ENCODE data around the gene TMEM88.

TMEM88 gene

DNA sequence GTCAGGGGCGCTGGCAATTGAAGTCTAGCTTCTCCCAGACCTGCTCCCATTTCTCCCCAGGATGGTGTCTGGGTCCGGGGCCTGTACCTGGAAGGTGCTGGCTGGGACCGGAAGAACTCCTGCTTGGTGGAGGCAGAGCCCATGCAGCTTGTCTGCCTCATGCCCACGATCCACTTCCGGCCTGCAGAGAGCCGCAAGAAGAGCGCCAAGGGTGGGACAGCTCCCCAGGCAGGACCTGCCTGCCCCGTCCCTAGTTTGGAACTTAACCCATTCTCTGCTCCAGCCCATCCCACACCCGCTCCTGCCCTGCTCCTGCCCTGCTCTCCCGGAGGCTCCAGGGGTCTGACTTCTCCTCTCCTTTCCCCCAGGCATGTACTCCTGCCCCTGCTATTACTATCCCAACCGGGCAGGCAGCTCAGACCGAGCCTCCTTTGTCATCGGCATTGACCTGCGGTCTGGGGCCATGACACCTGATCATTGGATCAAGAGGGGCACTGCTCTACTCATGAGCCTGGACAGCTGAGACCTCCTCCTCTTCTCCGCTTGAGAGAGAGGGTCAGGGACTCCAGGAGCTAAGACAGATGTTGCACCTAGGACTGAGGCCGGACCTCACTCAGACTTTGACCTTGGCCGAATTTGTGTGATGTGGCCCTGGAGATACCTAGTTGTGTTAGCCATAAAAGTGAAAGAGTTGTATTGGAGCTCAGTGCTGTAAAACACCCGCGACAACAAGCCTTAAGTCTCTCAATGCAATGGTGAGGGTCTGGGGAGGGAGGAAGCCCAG lies 21.7 kb upstream of the TMEM88 start:
- DNase-seq (ENCODE audit: low read depth in 2 of 2, low spot score in 1 of 2), result no peak

DNA sequence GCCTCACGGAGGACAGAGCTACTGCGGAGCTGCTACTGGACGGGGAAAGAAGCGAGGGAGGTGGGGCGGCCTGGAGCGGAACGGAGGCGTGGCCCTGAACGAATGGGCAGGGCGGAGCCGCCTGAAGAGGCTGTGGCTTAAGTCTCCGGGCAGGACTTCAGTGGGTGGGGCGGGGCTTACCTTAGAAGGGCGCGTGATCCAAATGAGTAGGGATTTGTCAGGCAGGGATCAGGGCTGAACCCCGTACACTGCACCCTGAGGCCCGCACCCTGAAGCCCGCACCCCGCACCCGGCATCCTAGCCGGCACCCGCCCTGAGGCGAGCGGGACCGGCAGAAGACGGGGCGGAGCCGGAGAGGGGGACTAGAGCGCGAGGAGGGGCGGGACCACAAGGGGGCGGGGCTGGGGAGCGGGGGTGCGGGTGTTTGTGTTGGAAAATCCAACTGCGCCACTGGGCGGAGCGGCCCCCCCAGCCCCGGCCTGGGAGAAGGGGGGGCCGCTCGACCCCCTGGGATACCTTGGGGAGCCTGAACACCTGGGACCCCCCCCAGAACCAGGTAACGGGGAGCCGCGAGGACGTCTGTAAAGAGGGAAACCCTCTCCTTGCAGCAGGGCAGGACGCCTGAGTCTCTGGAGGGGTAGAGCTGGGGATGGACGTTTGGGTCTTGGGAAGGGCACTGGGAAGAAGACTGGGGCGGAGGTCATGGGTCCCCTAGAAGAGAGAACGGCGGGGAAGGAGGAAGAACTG lies 20.9 kb upstream of the TMEM88 start, which contains the start of gene KDM6B:
KDM6B (plus strand) TSS at position 423 of the 747 bp plus-strand sequence. CDS start 11,338 bp downstream, outside the sequence.
- peak; percentile 73 to 78 for DNase-seq (ENCODE audit: low read depth in 2 of 2, low spot score in 1 of 2)

DNA sequence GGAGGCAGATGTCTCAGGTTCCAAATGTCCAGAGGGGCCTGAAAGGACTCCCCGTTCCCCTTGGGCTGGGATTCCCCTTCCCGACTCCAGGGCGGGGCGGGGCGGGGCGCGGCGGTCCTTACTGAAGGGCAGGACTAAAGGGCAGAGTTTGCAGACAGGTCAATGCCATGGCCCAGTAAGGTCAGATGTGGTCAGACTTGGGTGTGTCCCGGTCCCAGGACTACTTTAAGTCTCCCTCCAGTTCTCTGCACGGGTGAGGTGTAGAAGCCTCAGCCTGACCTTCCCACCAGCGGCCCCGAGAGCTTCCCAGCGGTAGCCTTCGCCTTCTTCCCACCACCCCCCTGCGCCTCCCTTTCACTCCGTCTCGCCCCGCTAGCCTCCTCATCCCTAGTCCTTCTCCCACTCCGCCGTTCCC lies 20.3 kb upstream of the TMEM88 start:
- no peak for DNase-seq (ENCODE audit: low read depth in 2 of 2, low spot score in 1 of 2)

DNA sequence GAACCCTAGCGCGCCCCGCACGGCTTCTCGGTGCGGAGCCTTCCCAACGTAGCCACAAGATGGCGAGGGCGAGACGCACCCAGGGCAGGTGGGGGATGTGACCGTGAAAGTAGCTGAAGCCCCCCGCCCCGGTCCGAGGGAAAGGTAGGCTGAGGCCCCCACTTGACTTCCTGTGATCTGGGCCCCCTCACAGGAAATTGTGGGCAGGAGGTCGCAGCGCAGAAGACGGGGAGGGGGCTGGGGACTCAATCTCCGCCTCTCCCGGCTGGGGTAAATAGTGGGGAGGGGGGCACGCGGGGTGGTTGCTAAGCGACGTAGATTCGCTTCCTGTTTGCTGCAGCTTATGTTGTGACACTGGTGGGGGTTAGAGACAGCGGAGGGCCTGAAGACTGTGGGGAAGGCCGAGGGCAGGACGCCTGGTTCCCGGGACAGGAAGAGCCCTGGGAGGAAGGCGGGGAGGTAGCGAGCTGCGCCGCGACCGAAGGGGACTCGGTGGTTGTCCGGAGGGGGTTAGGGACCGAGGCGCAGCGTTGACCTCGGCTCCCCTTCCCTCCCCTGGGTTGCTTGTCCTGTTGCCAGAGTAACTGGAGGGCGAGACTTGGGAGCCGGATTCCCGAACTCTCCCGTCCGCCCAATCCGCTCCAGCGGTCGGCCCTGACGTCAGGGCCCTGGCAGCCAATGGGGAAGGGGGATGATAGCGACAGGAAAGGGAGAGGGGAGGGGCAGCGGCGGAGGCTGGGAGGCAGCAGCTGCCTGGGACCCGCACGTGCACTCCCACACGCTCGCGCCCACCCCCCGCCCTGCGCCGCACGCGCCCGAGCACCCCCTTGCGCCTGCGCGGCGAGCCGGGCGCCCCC lies 19.7 kb upstream of the TMEM88 start:
- peak; percentile 65 to 86 for DNase-seq (ENCODE audit: low read depth in 2 of 2, low spot score in 1 of 2)

DNA sequence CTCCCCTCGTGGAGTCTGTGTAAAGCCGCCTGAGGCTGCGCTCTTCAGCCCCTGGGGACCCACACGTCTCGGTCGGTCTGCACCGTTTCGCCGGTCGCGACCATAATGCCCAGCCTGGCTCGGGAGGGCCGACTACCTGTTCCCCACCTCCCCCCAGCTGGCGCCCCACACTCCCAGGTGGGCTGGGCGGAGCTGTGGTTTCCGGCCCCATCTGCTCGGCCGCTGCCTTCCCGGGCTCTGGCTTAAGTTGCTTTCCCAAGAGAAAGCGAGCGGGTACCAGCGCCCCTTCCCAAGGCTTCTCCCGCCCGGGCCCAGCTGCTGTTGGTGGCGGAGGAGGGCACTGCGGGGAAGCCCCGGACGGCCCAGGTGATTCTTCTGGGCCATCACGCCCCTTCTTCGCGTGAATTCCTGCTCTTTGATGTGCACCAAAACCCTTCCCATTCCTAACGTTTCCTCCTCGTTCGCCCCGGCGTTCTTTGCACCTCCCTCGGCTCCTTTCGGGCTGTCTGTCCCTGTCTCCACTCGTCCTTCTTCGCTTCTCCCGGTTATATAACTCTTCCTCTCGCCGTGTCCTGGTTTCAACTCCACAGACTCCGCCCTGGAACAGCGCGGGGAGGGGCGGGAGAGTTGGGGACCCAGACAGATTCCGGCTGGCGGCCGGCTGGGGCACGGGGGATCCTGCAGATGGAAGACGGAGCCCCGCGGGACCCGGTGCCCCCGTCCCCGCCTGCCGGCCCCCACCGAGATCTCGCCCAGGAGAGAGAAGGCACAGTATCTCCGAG lies 18.9 kb upstream of the TMEM88 start:
- DNase-seq (ENCODE audit: low read depth in 2 of 2, low spot score in 1 of 2), result no peak

DNA sequence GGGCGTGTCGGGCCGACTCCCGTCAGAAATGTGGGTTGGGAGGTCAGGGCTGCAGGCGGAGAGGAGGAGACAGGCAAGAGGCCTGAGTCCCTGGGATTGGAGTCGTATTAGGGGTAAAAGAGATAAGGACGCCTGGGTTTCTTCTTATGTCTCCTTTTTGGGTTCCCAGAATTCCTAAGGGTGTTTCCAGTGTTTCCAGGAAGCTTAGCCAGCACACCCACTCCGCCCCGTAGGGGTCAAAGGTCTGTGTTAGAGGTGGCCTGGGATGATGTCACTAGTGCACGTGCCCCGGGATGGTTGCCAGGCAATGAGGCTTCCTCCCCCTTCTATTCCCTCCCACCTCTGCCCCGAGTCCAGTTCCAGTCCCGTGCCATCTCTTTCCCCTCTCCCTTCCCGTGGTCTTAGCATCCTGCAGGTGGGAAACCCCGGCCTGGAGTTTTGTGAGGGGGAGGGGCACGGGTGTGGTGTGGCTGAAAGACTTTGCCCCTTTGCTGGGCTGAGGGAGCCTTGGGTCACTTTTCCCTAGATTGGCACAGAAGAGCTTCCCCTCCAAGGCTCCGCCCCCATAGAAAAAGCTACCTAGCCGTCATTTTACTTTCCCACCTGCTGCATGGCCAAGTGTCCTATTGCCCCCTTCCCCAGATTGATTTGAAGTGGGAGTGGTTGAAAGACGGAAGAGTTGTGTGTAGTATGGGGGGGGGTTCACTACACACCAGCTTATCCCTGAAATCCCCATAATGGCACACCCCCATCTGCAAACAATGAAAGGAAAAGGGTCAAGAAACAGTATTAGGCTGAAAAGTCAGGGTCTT lies 18.1 kb upstream of the TMEM88 start:
- DNase-seq (ENCODE audit: low read depth in 2 of 2, low spot score in 1 of 2), result no peak

DNA sequence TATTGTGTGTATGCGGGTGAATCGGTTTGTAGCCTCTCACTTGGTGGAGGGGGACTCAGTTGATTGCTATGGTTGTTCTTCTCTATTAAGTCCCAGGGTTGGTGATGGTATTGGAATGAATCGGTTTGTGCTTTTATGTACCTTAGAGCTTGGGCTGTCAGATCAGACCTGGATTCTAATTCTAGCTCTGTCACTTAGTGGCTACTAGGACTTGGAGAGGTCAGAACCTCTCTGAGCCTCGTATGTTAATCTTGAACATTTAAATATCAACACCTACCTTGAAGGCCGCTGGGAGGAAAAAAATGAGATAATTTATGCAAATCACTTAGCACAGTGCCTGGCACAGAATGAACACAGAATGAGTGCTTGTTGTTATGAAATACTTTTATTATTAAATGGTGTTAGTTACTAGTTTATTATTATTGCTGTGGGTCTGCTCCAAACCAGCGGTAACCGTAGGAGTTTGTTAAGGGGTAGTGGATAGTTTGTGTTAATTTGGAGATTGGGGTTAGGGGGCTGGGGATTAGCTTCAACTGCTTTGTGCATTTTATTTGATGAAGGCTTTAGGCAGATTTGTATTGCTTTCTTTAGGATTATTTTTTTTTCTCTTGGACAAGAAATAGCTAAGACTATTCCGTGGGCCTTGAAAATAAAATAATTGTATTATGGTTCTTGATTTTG lies 17.3 kb upstream of the TMEM88 start:
- no peak for DNase-seq (ENCODE audit: low read depth in 2 of 2, low spot score in 1 of 2)

DNA sequence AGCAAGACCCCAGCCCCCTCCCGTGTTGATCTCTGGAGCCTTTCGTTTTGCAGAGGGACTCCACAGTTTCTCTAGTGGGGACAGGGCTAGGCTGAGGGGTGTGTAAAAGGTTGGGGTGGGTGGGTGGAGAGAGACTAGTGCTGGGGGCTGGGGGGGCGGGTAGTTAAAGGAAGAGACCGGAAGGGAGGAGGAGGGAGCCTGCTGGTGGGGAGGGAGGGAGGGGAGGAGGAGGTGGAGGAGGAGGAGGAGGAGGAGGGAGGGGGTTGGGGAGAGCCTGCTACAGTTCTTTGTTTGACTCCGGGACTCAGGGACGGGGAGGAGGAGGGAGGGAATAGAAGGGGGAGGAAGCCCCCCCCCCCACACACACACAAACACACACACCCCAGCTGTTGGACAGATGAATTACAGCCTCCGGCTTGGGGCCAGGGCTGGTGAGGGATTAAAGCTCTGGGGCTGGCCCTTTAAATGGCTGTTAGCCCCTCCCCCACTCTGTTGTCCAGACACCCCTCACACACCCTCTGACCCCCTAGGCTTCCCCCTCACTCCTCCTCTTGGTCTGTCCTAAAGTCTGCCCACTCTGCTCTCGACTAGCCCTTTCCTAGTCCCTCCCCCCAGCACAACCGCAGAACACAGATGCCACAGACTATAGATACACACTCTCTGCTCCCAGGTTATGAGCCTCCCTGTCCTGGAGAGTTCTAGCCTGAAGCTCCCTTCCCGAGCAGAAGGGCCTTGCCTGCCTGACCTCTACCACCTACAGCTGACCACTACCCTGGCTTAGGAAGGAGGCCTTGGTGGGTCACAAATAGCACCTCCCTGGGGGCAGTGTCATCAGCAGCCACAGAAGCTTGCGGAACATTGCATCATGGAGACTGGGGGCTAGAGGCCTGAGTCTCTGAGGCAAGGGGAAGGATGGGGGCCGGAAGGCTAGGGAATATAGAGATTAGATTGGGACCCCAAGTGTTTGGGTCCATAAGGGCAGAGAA lies 16.5 kb upstream of the TMEM88 start:
- DNase-seq (ENCODE audit: low read depth in 2 of 2, low spot score in 1 of 2), result no peak

DNA sequence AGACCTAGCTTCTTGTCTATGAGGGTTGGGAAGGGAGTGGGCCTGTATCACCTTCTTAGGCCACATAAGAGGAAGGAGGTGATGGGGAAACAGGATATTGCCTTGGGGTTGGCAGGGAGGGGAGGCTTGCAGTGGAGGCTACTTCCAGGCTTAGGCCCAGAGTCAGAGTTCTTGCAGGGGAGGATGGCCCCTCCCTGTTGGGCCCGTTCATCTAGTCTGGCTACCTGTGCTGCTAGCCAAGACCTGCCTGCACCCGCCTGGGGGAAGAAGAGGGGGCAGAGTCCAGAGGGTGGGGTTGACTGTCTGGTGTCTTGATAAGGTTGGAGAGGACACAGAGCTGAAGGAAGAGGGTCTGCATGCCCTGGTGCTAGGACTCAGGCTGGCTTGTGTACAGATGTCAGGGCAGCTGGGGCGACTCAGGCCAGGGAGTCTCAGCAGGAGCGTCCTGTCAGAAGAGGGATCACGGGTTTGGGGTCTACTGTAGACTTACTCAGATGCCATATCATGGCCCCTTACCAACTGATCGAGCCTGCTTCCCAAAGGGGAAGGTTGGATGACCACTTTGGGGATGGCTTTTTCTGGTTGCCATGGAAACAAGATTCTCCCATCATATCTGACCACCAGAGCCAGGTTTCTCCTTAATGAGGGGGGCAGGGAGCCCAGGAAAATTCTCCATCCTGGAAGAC lies 15.5 kb upstream of the TMEM88 start:
- no peak for DNase-seq (ENCODE audit: low read depth in 2 of 2, low spot score in 1 of 2)

DNA sequence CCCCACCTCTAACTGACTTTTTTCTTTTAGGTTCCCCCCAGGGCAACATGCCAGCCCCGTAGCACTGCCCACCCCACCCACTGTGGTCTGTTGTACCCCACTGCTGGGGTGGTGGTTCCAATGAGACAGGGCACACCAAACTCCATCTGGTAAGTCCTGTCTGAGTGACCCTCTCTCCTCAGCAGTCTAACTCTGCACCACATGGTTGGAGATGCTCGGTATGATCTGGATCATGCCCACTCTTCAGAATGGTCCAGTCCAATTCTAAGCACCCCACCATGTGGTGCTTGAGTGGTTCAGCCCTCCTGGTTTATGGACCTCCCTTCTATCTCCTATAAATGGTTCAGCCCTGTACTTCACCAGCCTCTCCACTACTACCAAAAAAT lies 15.0 kb upstream of the TMEM88 start:
- no peak for DNase-seq (ENCODE audit: low read depth in 2 of 2, low spot score in 1 of 2)

DNA sequence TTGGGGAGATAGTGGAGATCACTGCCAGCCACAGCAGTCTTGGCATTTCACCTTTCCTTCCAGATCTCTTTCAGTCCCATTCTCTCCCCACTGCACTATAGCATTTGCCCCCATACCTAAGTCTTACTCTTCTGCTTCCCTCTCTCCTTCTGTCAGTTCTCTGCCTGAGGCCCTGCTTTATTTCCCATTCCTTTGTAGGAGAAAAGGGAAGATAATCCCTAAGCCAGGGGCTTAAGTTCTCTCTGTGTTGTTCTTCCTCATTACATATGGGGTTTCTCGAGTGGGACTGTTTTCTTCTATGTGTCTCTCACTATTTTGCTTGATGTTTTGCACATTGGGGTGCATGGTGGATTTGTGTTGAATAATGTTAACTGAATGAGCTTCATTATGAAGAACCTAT lies 14.4 kb upstream of the TMEM88 start:
- DNase-seq (ENCODE audit: low read depth in 2 of 2, low spot score in 1 of 2), result no peak

DNA sequence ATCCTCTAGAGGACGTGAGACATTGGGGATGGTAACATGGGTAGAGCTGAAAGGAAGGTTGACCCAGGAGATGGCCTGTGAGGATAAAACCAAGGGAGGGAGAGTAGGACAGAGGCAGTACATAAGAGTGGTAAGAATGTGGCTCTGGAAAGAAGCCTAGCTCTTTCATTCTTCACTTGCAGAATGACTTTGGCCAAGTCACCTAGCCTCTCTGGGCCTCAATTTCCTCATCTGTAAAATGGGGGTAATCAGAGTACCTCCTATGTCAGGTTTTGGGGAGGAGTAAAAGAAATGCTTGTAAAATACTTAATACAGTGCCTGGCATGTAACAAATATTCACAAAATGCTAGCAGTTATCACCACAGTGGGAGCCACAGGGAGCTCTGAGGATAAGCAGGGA lies 14.0 kb upstream of the TMEM88 start:
- no peak for DNase-seq (ENCODE audit: low read depth in 2 of 2, low spot score in 1 of 2)

DNA sequence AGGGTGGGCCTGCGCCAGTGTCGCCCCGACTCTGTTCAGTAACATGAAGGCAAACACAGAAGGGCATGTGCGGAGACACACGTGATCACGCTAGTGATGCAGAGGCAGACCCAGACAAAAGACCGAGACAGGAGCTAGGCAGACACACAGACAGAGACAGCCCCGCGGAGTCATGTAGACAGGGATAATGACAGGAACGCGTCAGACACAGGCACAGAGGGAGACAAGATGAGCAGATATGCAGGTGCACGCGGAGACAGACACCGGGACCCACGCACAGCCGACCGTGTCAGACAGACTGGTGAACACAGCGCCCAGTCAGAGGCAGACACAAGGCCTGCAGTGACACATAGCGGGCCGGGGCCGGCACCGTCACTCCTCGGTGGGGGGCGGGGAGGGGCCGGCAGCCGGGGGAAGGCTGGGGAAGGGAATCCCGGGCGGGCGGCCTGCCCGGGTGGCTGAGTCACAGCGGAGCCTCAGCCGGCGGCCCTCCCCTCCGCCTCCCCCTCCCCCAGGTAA lies 13.4 kb upstream of the TMEM88 start:
- DNase-seq (ENCODE audit: low read depth in 2 of 2, low spot score in 1 of 2), result peak; percentile 87 to 96

DNA sequence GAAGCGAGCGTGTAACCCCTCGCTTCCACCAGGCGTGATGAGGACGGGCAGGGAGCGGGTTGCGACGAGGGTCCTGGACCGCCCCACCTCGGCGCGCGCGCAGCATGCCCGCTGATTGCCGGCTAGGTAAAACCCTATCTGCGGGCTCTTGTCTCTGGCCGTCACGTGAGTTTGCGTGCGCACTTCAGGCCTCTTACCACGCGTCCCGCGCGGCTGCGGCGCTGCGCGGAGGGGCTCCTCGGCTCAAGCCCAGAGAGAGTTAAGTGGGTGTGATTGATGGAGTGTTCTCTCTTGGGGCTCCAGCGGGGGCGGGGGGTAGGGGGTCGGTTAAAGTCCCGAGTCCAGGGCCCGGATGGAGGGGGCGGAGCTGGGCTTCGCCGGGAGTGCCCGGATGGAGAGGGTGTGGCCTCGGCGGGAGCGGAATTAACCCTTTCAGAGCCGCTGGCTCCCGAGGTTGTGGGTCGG lies 12.9 kb upstream of the TMEM88 start:
- peak; percentile 84 to 85 for DNase-seq (ENCODE audit: low read depth in 2 of 2, low spot score in 1 of 2)

DNA sequence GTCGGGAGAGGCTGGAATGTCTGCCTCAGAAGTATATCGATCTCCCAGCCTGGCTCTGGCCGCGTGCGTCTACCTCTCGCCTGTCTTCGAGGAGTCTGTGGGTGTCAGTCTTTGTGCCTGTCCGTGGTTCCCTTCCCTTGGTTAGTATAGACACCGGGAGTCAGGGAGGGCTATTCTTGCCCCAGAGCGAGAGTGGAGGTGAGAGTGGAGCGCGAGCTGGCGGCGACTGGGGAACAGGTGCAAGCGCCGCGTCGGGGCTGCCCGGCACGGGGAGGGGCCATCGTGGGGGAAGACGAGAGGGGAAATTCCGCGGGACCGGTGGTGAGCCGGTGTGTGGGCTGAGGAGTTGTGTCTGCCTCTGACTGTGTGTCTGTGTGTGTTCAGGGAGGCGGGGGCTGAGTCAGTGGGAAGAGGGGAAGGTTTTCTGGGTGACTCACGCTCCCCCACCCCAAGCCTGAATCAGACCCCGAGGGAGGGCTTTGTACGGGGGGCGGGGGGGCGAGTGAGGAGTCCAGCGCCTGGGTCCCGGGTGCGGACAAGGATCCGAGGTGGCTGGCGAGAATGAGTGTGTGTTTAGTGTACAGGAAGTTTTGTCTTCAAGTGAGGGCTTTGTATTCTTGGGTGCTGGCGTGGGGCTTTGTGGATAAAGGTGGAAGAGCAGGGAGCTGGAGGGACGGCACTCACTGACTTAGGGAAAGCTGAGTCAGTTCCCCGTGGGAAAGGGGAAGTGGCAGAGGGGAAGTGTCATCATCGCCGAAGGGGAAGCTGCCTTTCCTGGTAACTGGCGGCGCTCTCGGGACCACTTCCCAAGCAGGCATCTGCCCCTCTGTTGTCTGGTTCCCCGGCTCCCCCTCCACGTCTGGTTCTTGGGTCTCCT lies 12.2 kb upstream of the TMEM88 start:
- DNase-seq (ENCODE audit: low read depth in 2 of 2, low spot score in 1 of 2), result peak; percentile 95 to 98

DNA sequence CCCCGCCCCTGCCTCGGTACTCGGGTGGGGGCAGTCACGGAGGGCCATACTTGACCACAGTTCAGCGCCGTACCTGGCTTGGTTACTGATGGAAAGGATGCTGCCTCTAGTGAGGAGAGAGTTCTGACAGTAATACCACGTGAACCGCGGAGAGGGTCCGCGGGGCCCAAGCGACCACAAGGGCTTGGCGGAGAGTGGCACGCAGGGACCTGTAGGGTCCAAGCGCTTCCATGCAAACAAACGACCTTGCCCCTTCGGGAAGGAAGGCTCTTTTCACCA lies 11.7 kb upstream of the TMEM88 start:
- DNase-seq (ENCODE audit: low read depth in 2 of 2, low spot score in 1 of 2), result no peak
